HEK293 (cell line): ENCODE data around the gene SLC38A10.

Experiments used
- CTCF ChIA-PET: fragments of 350-600 bp; formaldehyde crosslinking; extraction: SDS; loops from one replicate; lab custom pipeline; 2021; ENCODE audit warnings: antibody characterized with exemption; lab: Yijun Ruan, JAX
- POLR2A ChIA-PET: fragments of 300-600 bp; formaldehyde crosslinking; extraction: SDS; loops from one replicate; lab custom pipeline; 2020; ENCODE audit warnings: antibody characterized with exemption, inconsistent platforms; lab: Yijun Ruan, JAX
- H3K27ac ChIP-seq: fragments of 200-500 bp; sonication (Bioruptor generic); 2 replicates; pipeline ENCODE4 v1.5.1; 2014; ENCODE audit warnings: low read depth, low read length, control low read depth, inconsistent platforms; ENCODE audit errors: extremely low read depth
- H3K36me3 ChIP-seq, 2 experiments: fragments of 200-500 bp in 1 of 2; sonication (Bioruptor generic) in 1 of 2; 1 replicate in 1 of 2; 2 replicates in 1 of 2; pipeline ENCODE4 v1.5.1; 2014 to 2017; ENCODE audit warnings: inconsistent platforms in 2 of 2, low read length in 2 of 2; ENCODE audit not compliant: control insufficient read depth in 2 of 2, insufficient read depth in 1 of 2
- H3K4me1 ChIP-seq: fragments of 200-500 bp; sonication (Bioruptor generic); 2 replicates; pipeline ENCODE4 v1.5.1; 2014; ENCODE audit warnings: mild to moderate bottlenecking, low read length, inconsistent platforms; ENCODE audit not compliant: control insufficient read depth, insufficient read depth
- H3K4me3 ChIP-seq: 2 replicates; pipeline ENCODE4 v1.5.1; 2011; ENCODE audit warnings: low read depth, mild to moderate bottlenecking, control low read depth, low read length, moderate library complexity
- H3K9me3 ChIP-seq: fragments of 200-500 bp; sonication (Bioruptor generic); 2 replicates; pipeline ENCODE4 v1.5.1; 2014; ENCODE audit warnings: low read depth, low read length, inconsistent platforms; ENCODE audit not compliant: control insufficient read depth, insufficient read depth
- GFI1B ChIP-seq: fragments of 450-650 bp; formaldehyde crosslinking; IDR thresholded peaks from 2 replicates; pipeline ENCODE4 v1.5.1; 2016; ENCODE audit warnings: missing biosample characterization, missing genetic modification characterization
- GLI2 ChIP-seq: fragments of 450-650 bp; formaldehyde crosslinking; IDR thresholded peaks from 2 replicates; pipeline ENCODE4; 2017; ENCODE audit warnings: missing biosample characterization, missing genetic modification characterization, low read depth, borderline replicate concordance
- GLIS1 ChIP-seq: fragments of 450-650 bp; formaldehyde crosslinking; IDR thresholded peaks from 2 replicates; pipeline ENCODE4 v1.5.1; 2016; ENCODE audit warnings: missing biosample characterization, missing genetic modification characterization
- HOXC10 ChIP-seq: sonication (generic); formaldehyde crosslinking; IDR thresholded peaks from 2 replicates; pipeline ENCODE4 v1.8.1; 2023; ENCODE audit warnings: mild to moderate bottlenecking, missing genetic modification reagents
- HOXD13 ChIP-seq: sonication (generic); formaldehyde crosslinking; IDR thresholded peaks from 2 replicates; pipeline ENCODE4 v1.8.0; 2022; ENCODE audit warnings: missing genetic modification reagents, borderline replicate concordance
- KLF1 ChIP-seq: fragments of 450-650 bp; formaldehyde crosslinking; IDR thresholded peaks from 2 replicates; pipeline ENCODE4 v1.5.1; 2016; ENCODE audit warnings: missing biosample characterization, missing genetic modification characterization
- OSR2 ChIP-seq: fragments of 450-650 bp; formaldehyde crosslinking; IDR thresholded peaks from 2 replicates; pipeline ENCODE4 v1.5.1; 2016; ENCODE audit warnings: missing biosample characterization, missing genetic modification characterization
- PRDM10 ChIP-seq: fragments of 450-650 bp; formaldehyde crosslinking; IDR thresholded peaks from 2 replicates; pipeline ENCODE4 v1.5.1; 2016; ENCODE audit warnings: missing biosample characterization, missing genetic modification characterization
- ZBTB48 ChIP-seq: fragments of 450-650 bp; formaldehyde crosslinking; IDR thresholded peaks from 2 replicates; pipeline ENCODE4 v1.5.1; 2016; ENCODE audit warnings: missing biosample characterization, missing genetic modification characterization
- ZNF10 ChIP-seq: fragments of 450-650 bp; formaldehyde crosslinking; IDR thresholded peaks from 2 replicates; pipeline ENCODE4 v1.5.1; 2017; ENCODE audit warnings: missing biosample characterization, missing genetic modification characterization
- ZNF155 ChIP-seq: fragments of 450-650 bp; formaldehyde crosslinking; IDR thresholded peaks from 2 replicates; pipeline ENCODE4 v1.5.1; 2016; ENCODE audit warnings: missing biosample characterization, missing genetic modification characterization
- ZNF175 ChIP-seq: fragments of 450-650 bp; formaldehyde crosslinking; IDR thresholded peaks from 2 replicates; pipeline ENCODE4 v1.5.1; 2016; ENCODE audit warnings: missing biosample characterization, missing genetic modification characterization
- ZNF18 ChIP-seq: fragments of 450-650 bp; formaldehyde crosslinking; IDR thresholded peaks from 2 replicates; pipeline ENCODE4 v1.5.1; 2016; ENCODE audit warnings: missing biosample characterization, missing genetic modification characterization
- ZNF2 ChIP-seq: fragments of 450-650 bp; formaldehyde crosslinking; IDR thresholded peaks from 2 replicates; pipeline ENCODE4 v1.5.1; 2016; ENCODE audit warnings: missing biosample characterization, missing genetic modification characterization
- ZNF202 ChIP-seq: fragments of 450-650 bp; formaldehyde crosslinking; IDR thresholded peaks from 2 replicates; pipeline ENCODE4 v1.5.1; 2016; ENCODE audit warnings: missing biosample characterization, missing genetic modification characterization, borderline replicate concordance
- ZNF335 ChIP-seq: fragments of 450-650 bp; formaldehyde crosslinking; conservative IDR thresholded peaks from 2 replicates; pipeline ENCODE4 v1.5.1; 2016; ENCODE audit warnings: missing biosample characterization, missing genetic modification characterization
- ZNF391 ChIP-seq: fragments of 450-650 bp; formaldehyde crosslinking; IDR thresholded peaks from 2 replicates; pipeline ENCODE4 v1.5.1; 2016; ENCODE audit warnings: low read depth, missing biosample characterization, missing genetic modification characterization, borderline replicate concordance
- ZNF548 ChIP-seq: fragments of 450-650 bp; formaldehyde crosslinking; IDR thresholded peaks from 2 replicates; pipeline ENCODE4 v1.5.1; 2016; ENCODE audit warnings: missing biosample characterization, missing genetic modification characterization
- ZNF558 ChIP-seq: fragments of 450-650 bp; formaldehyde crosslinking; IDR thresholded peaks from 2 replicates; pipeline ENCODE4 v1.5.1; 2016; ENCODE audit warnings: missing biosample characterization, missing genetic modification characterization
- ZNF623 ChIP-seq: fragments of 450-650 bp; formaldehyde crosslinking; IDR thresholded peaks from 2 replicates; pipeline ENCODE4 v1.5.1; 2016; ENCODE audit warnings: missing biosample characterization, missing genetic modification characterization
- ZNF629 ChIP-seq: fragments of 450-650 bp; formaldehyde crosslinking; IDR thresholded peaks from 2 replicates; pipeline ENCODE4 v1.5.1; 2017; ENCODE audit warnings: missing biosample characterization, missing genetic modification characterization
- ZNF660 ChIP-seq: fragments of 450-650 bp; IDR thresholded peaks from 2 replicates; pipeline ENCODE4 v1.5.1; 2018; ENCODE audit warnings: missing biosample characterization, mild to moderate bottlenecking, missing genetic modification characterization
- ZNF704 ChIP-seq: fragments of 450-650 bp; formaldehyde crosslinking; IDR thresholded peaks from 2 replicates; pipeline ENCODE4 v1.5.1; 2016; ENCODE audit warnings: missing biosample characterization, missing genetic modification characterization
- ZSCAN18 ChIP-seq: fragments of 450-650 bp; formaldehyde crosslinking; IDR thresholded peaks from 2 replicates; pipeline ENCODE4 v1.5.1; 2016; ENCODE audit warnings: missing biosample characterization, missing genetic modification characterization
- ZSCAN5A ChIP-seq: fragments of 450-650 bp; formaldehyde crosslinking; IDR thresholded peaks from 2 replicates; pipeline ENCODE4 v1.5.1; 2016; ENCODE audit warnings: missing biosample characterization, missing genetic modification characterization

Gene SLC38A10

GRCh38 chr17:81239714-81240555, 55.2 kb downstream of the SLC38A10 start (continued):
- TF ChIP-seq ZSCAN5A (tag by site-specific recombination) (no peak), GLIS1 (tag by site-specific recombination) (no peak), ZNF623 (tag by site-specific recombination) (no peak), ZNF202 (no peak), OSR2 (tag by site-specific recombination) (no peak), ZNF2 (0 out of 2 replicates have a peak, but pooled peaks have one; percentile 8), ZNF629 (tag by site-specific recombination) (no peak), PRDM10 (tag by site-specific recombination) (peak; percentile 93), GLI2 (tag by site-specific recombination) (no peak), ZSCAN18 (tag by site-specific recombination) (no peak), GFI1B (no peak), ZNF155 (tag by site-specific recombination) (no peak)
- TF ChIP-seq, all 188 proteins: peak for 6

- Histone ChIP-seq H3K36me3 (peaks cover 0 to 38% of the 10 kb centered on the region in 2 experiments; a peak in 2 of 3 replicates), H3K27ac (peak within 1 kb of the TSS; percentile 92), H3K4me1 (peaks cover 8% of the 10 kb centered on the region), H3K4me3 (peak within 1 kb of the TSS; percentile 86), H3K9me3 (no peaks in the 10 kb centered on the region)
- ChIA-PET CTCF (interaction anchor here (0.7 to 5.2 kb wide), 5 partner anchors 16 to 566 kb away, joined by 3 to 42 read pairs (median 7); no protein-coding TSS in a partner anchor), POLR2A (interaction anchor here (0.6 to 3.1 kb wide), 25 partner anchors 9 to 729 kb away, joined by 3 to 55 read pairs (median 4); partner anchors contain the start of genes ACTG1, BAHCC1, CEP131 and FAAP100)
- TF ChIP-seq ZNF548 (tag by site-specific recombination) (no peak), ZNF175 (tag by site-specific recombination) (no peak), HOXD13 (peak; percentile 82), ZNF558 (tag by site-specific recombination) (no peak), ZNF391 (0 out of 2 replicates have a peak, but pooled peaks have one; percentile 24), ZNF18 (no peak), GLIS1 (tag by site-specific recombination) (peak; percentile 5; the same call in 1 of the 2 replicates), HOXC10 (CRISPR knock-in tag) (peak; percentile 35; the same call in 1 of the 2 replicates), ZNF660 (peak; percentile 85; the same call in 1 of the 2 replicates), KLF1 (tag by site-specific recombination) (peak; percentile 32; the same call in 1 of the 2 replicates), ZNF10 (tag by site-specific recombination) (0 out of 2 replicates have a peak, but pooled peaks have one; percentile 22), ZBTB48 (tag by site-specific recombination) (peak; percentile 36; the same call in 1 of the 2 replicates), ZNF335 (peak; percentile 98), ZNF704 (peak; percentile 28; the same call in 1 of the 2 replicates)
These were observed 56.0 kb downstream of the SLC38A10 start, which contains the start of the genes NDUFAF8 and TEPSIN for GRCh38 chr17:81238815-81239713. Gene NDUFAF8 (plus strand): TSS chr17:81239318. CDS start chr17:81239364, 46 bp downstream. Gene TEPSIN (minus strand): TSS chr17:81239055. CDS start chr17:81239033, 22 bp downstream.
